SK-N-SH (cell line): Measurements from ENCODE around the gene FERD3L. TPM values are rescaled to one million over a fixed set of nuclear protein-coding genes. Genes with fewer than 3 reads are reported as not detected.

ENCODE experiments used
- CTCF ChIA-PET: fragments of 300-600, 350-600 bp; formaldehyde crosslinking; extraction: SDS; loops from one replicate; lab custom pipeline; 2021; lab: Yijun Ruan, JAX
- POLR2A ChIA-PET: fragments of 350-600 bp; sonication (Branson Sonifier 250); formaldehyde crosslinking; extraction: SDS; loops from one replicate; lab custom pipeline; 2020; ENCODE audit warnings: antibody characterized with exemption, inconsistent platforms; lab: Yijun Ruan, JAX
- DNase-seq: peaks from one replicate; pipeline ENCODE4 v3.0.0; 2012
- H2AFZ ChIP-seq: fragments of 200-600 bp; sonication (generic); 2 replicates; pipeline ENCODE4 v1.8.1; 2016; ENCODE audit warnings: antibody characterized with exemption, mild to moderate bottlenecking, low read depth
- H3F3A ChIP-seq: fragments of 200-600 bp; sonication (generic); replicated peaks from 2 replicates; pipeline ENCODE3; 2016; ENCODE audit warnings: antibody characterized with exemption, mild to moderate bottlenecking; ENCODE audit not compliant: insufficient read depth
- H3K27ac ChIP-seq, 2 experiments: fragments of 200-500 bp in 1 of 2; fragments of 200-600 bp in 1 of 2; sonication (Bioruptor generic) in 1 of 2; sonication (generic), shearing (Covaris generic) in 1 of 2; 2 replicates each; pipeline versions ENCODE4 v1.5.1 to v1.6.1; 2014 to 2016; ENCODE audit warnings: low read depth in 2 of 2, inconsistent platforms in 1 of 2, low read length in 1 of 2, mild to moderate bottlenecking in 1 of 2, mixed read lengths in 1 of 2
- H3K27me3 ChIP-seq: fragments of 200-600 bp; sonication (generic), shearing (Covaris generic); 2 replicates; pipeline ENCODE4 v1.6.1; 2016; ENCODE audit warnings: mixed run types; ENCODE audit not compliant: insufficient read depth
- H3K36me3 ChIP-seq, 2 experiments: fragments of 200-500 bp in 1 of 2; fragments of 200-600 bp in 1 of 2; sonication (Bioruptor generic) in 1 of 2; sonication (generic) in 1 of 2; replicated peaks in 1 of 2; 2 replicates each; pipeline versions ENCODE3 to v1.5.1; 2014 to 2016; ENCODE audit warnings: low read length in 1 of 2, mild to moderate bottlenecking in 1 of 2; ENCODE audit not compliant: insufficient read depth in 2 of 2, control insufficient read depth in 1 of 2
- H3K4me1 ChIP-seq, 2 experiments: fragments of 200-500 bp in 1 of 2; fragments of 200-600 bp in 1 of 2; sonication (Bioruptor generic) in 1 of 2; sonication (generic), shearing (Covaris generic) in 1 of 2; 2 replicates each; pipeline versions ENCODE4 v1.5.1 to v1.6.1; 2014 to 2016; ENCODE audit warnings: low read depth in 1 of 2, low read length in 1 of 2, mixed run types in 1 of 2; ENCODE audit not compliant: insufficient read depth in 2 of 2, control insufficient read depth in 1 of 2
- H3K4me2 ChIP-seq: fragments of 200-600 bp; sonication (generic), shearing (Covaris generic); 2 replicates; pipeline ENCODE4 v1.6.1; 2017; ENCODE audit warnings: mixed run types
- H3K4me3 ChIP-seq, 2 experiments: fragments of 200-500 bp in 1 of 2; fragments of 200-600 bp in 1 of 2; sonication (Bioruptor generic) in 1 of 2; sonication (generic), shearing (Covaris generic) in 1 of 2; 2 replicates each; pipeline versions ENCODE4 v1.5.1 to v1.8.1; 2014 to 2016; ENCODE audit warnings: low read depth in 2 of 2, inconsistent platforms in 1 of 2, low read length in 1 of 2, mild to moderate bottlenecking in 1 of 2, mixed read lengths in 1 of 2, moderate library complexity in 1 of 2
- H3K79me2 ChIP-seq: fragments of 200-600 bp; sonication (generic); 2 replicates; pipeline ENCODE4 v1.8.1; 2017; ENCODE audit warnings: mild to moderate bottlenecking; ENCODE audit not compliant: insufficient read depth
- H3K9ac ChIP-seq: fragments of 200-600 bp; sonication (generic); 2 replicates; pipeline ENCODE4 v1.6.1; 2017; ENCODE audit warnings: mixed run types
- H3K9me2 ChIP-seq: fragments of 200-600 bp; sonication (generic); 2 replicates; pipeline ENCODE4 v1.6.1; 2017; ENCODE audit warnings: mixed run types
- H3K9me3 ChIP-seq: fragments of 200-600 bp; sonication (generic); 2 replicates; pipeline ENCODE4 v1.6.1; 2017; ENCODE audit warnings: mixed run types, mild to moderate bottlenecking, moderate library complexity
- H4K20me1 ChIP-seq: fragments of 200-600 bp; sonication (generic); 2 replicates; pipeline ENCODE4 v1.6.1; 2017; ENCODE audit warnings: mild to moderate bottlenecking, mixed run types; ENCODE audit not compliant: insufficient read depth
- CHD2 ChIP-seq: fragments of 150-350 bp; IDR thresholded peaks from 2 replicates; pipeline ENCODE4 v1.6.1; 2018; ENCODE audit warnings: low read length; ENCODE audit not compliant: partially characterized antibody
- ELF1 ChIP-seq: IDR thresholded peaks from 2 replicates; pipeline ENCODE4 v1.4.0; 2012
- EP300 ChIP-seq, 2 experiments: IDR thresholded peaks; 2 replicates each; pipeline versions ENCODE4 v1.4.0 to v1.6.1; 2012; ENCODE audit warnings: borderline replicate concordance in 1 of 2, low read depth in 1 of 2, low read length in 1 of 2
- FOSL2 ChIP-seq: IDR thresholded peaks from 2 replicates; pipeline ENCODE4 v1.4.0; 2012; ENCODE audit warnings: low read depth, mild to moderate bottlenecking, moderate library complexity, borderline replicate concordance
- GATA2 ChIP-seq: sonication (generic); formaldehyde crosslinking; IDR thresholded peaks from 2 replicates; pipeline ENCODE4 v1.5.0; 2020; ENCODE audit warnings: mild to moderate bottlenecking, missing genetic modification reagents
- IRF3 ChIP-seq: fragments of 150-350 bp; IDR thresholded peaks from 2 replicates; pipeline ENCODE4 v1.6.1; 2016; ENCODE audit warnings: mild to moderate bottlenecking, low read depth, low read length
- JUND ChIP-seq: IDR thresholded peaks from 2 replicates; pipeline ENCODE4 v1.4.0; 2012
- MAX ChIP-seq: IDR thresholded peaks from 2 replicates; pipeline ENCODE4 v1.4.0; 2012; ENCODE audit warnings: low read depth
- MXI1 ChIP-seq: IDR thresholded peaks from 2 replicates; pipeline ENCODE4 v1.6.1; 2012; ENCODE audit warnings: mild to moderate bottlenecking, low read depth, low read length, improper control_type of control experiment
- NFIC ChIP-seq: IDR thresholded peaks from 2 replicates; pipeline ENCODE4 v1.4.0; 2012; ENCODE audit warnings: borderline replicate concordance
- NRF1 ChIP-seq: IDR thresholded peaks from 2 replicates; pipeline ENCODE4 v1.6.1; 2012; ENCODE audit warnings: low read depth, mild to moderate bottlenecking, low read length
- PBX3 ChIP-seq: IDR thresholded peaks from 2 replicates; pipeline ENCODE4; 2012
- POLR2AphosphoS5 ChIP-seq: IDR thresholded peaks from 2 replicates; pipeline ENCODE4 v1.6.1; 2012; ENCODE audit warnings: low read depth, low read length
- RAD21 ChIP-seq: IDR thresholded peaks from 2 replicates; pipeline ENCODE4 v1.6.1; 2012; ENCODE audit warnings: mild to moderate bottlenecking, low read length
- RCOR1 ChIP-seq: fragments of 150-350 bp; IDR thresholded peaks from 2 replicates; pipeline ENCODE4 v1.6.1; 2017; ENCODE audit warnings: antibody characterized with exemption, low read length
- RFX5 ChIP-seq: IDR thresholded peaks from 2 replicates; pipeline ENCODE4 v1.6.1; 2012; ENCODE audit warnings: mild to moderate bottlenecking, improper control_type of control experiment, low read length
- RXRA ChIP-seq: IDR thresholded peaks from 2 replicates; pipeline ENCODE4 v1.4.0; 2012; ENCODE audit warnings: low read depth, mild to moderate bottlenecking, borderline replicate concordance
- SIN3A ChIP-seq: IDR thresholded peaks from 2 replicates; pipeline ENCODE4 v1.6.1; 2012; ENCODE audit warnings: low read depth, mild to moderate bottlenecking, low read length, moderate library complexity, borderline replicate concordance
- USF1 ChIP-seq: IDR thresholded peaks from 2 replicates; pipeline ENCODE4 v1.4.0; 2012; ENCODE audit warnings: low read depth, borderline replicate concordance
- USF2 ChIP-seq: fragments of 150-350 bp; IDR thresholded peaks from 2 replicates; pipeline ENCODE4 v1.6.1; 2017; ENCODE audit warnings: antibody characterized with exemption, low read length, low read depth, borderline replicate concordance
- YY1 ChIP-seq: IDR thresholded peaks from 2 replicates; pipeline ENCODE4 v1.4.0; 2012; ENCODE audit warnings: low read depth, mild to moderate bottlenecking
- WGBS: methylation state at CpG from one replicate; pipeline ENCODE4 v1.1.6; 2017; ENCODE audit warnings: low lambda C conversion rate; 5-methylcytosine and 5-hydroxymethylcytosine counted together
- polyA plus RNA-seq, 3 experiments: library from polyadenylated mRNA; depleted of rRNA; stranded (reverse); fragments of >200 nt; gene quantifications; 2 replicates each; pipeline ENCODE4 v1.2.3, GENCODE V29; 2012

The FERD3L gene
- polyA plus RNA-seq, 1 of the 3 experiments (the other 2 are of a cell fraction), result not detected

GRCh38 chr7:19119372-19119771 is 25.8 kb downstream of the FERD3L start:
- ChIA-PET POLR2A (interaction anchor here (1.3 to 6.6 kb wide), 11 partner anchors 12 to 529 kb away, joined by 3 to 151 read pairs (median 17); no protein-coding TSS in a partner anchor), CTCF (interaction anchor here (0.8 to 10.2 kb wide), 25 partner anchors 11 to 767 kb away, joined by 3 to 92 read pairs (median 4); no protein-coding TSS in a partner anchor)
- Histone ChIP-seq H3F3A (peaks cover 35% of the 10 kb centered on the region), H3K4me3 (peak overlapping the region; percentile 92 to 100), H3K9me2 (no peaks in the 10 kb centered on the region), H3K27me3 (no peaks in the 10 kb centered on the region), H3K4me1 (peaks cover 7 to 34% of the 10 kb centered on the region in 2 experiments; a peak in 3 of 4 replicates), H3K9me3 (no peaks in the 10 kb centered on the region), H3K79me2 (peaks cover 57% of the 10 kb centered on the region), H3K36me3 (peaks cover 18 to 20% of the 10 kb centered on the region in 2 experiments), H2AFZ (peak overlapping the region; percentile 67), H3K4me2 (peak overlapping the region; percentile 94), H3K9ac (peak overlapping the region; percentile 82; the same call in 1 of the 2 replicates), H3K27ac (peak overlapping the region; percentile 96 to 100), H4K20me1 (peaks cover 24% of the 10 kb centered on the region)
- no peak for DNase-seq
- 43% methylated on average over 8 of the region's 8 CpGs for WGBS
- TF ChIP-seq USF2, result no peak
- TF ChIP-seq RAD21, result no peak
- TF ChIP-seq RFX5, result no peak
- no peak for TF ChIP-seq EP300 (IDR thresholded peaks at IDR 0.05; ENCODE audit: borderline replicate concordance in 1 of 2, low read depth in 1 of 2, low read length in 1 of 2)
- TF ChIP-seq POLR2AphosphoS5, result no peak
- TF ChIP-seq JUND, result no peak
- TF ChIP-seq PBX3, result no peak
- no peak for TF ChIP-seq CHD2
- no peak; the same call in 1 of the 2 replicates for TF ChIP-seq GATA2

- Histone ChIP-seq H3K9me2 (no peaks in the 10 kb centered on the region), H2AFZ (peak overlapping the region; percentile 67), H3K36me3 (peaks cover 23 to 26% of the 10 kb centered on the region in 2 experiments), H3K9me3 (no peaks in the 10 kb centered on the region), H3K4me3 (peak overlapping the region; percentile 92 to 100), H3K9ac (peak overlapping the region; percentile 82), H3K27ac (peak overlapping the region; percentile 96 to 100), H3K27me3 (no peaks in the 10 kb centered on the region), H4K20me1 (peaks cover 30% of the 10 kb centered on the region), H3F3A (peaks cover 40% of the 10 kb centered on the region), H3K4me2 (peak overlapping the region; percentile 94), H3K79me2 (peaks cover 62% of the 10 kb centered on the region), H3K4me1 (peaks cover 7 to 34% of the 10 kb centered on the region in 2 experiments; a peak in 3 of 4 replicates)
- TF ChIP-seq MXI1 (peak; percentile 98), USF1 (peak; percentile 74; the same call in 1 of the 2 replicates), ELF1 (no peak), NFIC (no peak), RCOR1 (0 out of 2 replicates have a peak, but pooled peaks have one; percentile 15), RXRA (no peak), NRF1 (no peak), SIN3A (peak; percentile 68; the same call in 1 of the 2 replicates), IRF3 (no peak), USF2 (0 out of 2 replicates have a peak, but pooled peaks have one; percentile 12), FOSL2 (no peak), MAX (peak; percentile 99), YY1 (no peak)
- CTCF ChIA-PET, result interaction anchor here (0.8 to 10.2 kb wide), 26 partner anchors 11 to 766 kb away, joined by 3 to 92 read pairs (median 4); no protein-coding TSS in a partner anchor
- POLR2A ChIA-PET, result interaction anchor here (0.7 to 6.6 kb wide), 15 partner anchors 11 to 590 kb away, joined by 3 to 151 read pairs (median 12); partner anchors contain the start of gene POLR1F
- DNase-seq, result peak; percentile 57
- 23% methylated on average over 27 of the region's 28 CpGs for WGBS
Measured at GRCh38 chr7:19118636-19119371, 26.4 kb downstream of the FERD3L start.
